Measurements from ENCODE around the gene SV2B. TPM values are rescaled to one million over a fixed set of nuclear protein-coding genes. Genes with fewer than 3 reads are reported as not detected.

Gene SV2B
- total and polyA plus RNA-seq, 2 experiments from 2014 or later, result 0.06 to 0.76 TPM

GRCh38 chr15:91199511-91199910 lies 99.5 kb downstream of the SV2B start (continued):
- TF ChIP-seq ZNF462 (CRISPR knock-in tag; IDR thresholded peaks at IDR 0.05) (no peak), ETS1 (IDR thresholded peaks at IDR 0.05) (no peak), REST (IDR thresholded peaks at IDR 0.05; ENCODE audit: unreplicated experiment) (no peak), CTCF (conservative IDR thresholded peaks at IDR 0.05; ENCODE audit: low read depth in 2 of 2) (no peak), CREB1 (CRISPR knock-in tag; IDR thresholded peaks at IDR 0.05; ENCODE audit: low read depth) (no peak), JUNB (IDR thresholded peaks at IDR 0.05; ENCODE audit: unreplicated experiment) (no peak), EZH2 (IDR thresholded peaks at IDR 0.05; ENCODE audit: low read depth, unreplicated experiment) (no peak), ZNF114 (CRISPR knock-in tag; IDR thresholded peaks at IDR 0.05) (no peak)
